Measurements from ENCODE around the gene ETF1. TPM values are rescaled to one million over a fixed set of nuclear protein-coding genes. Genes with fewer than 3 reads are reported as not detected.

Gene ETF1
- total and polyA plus RNA-seq, 9 of the 15 experiments (the other 6 are each of a cell fraction or from before 2014, with no cell fraction given) = 53.7 to 209 (median 164) TPM

DNA sequence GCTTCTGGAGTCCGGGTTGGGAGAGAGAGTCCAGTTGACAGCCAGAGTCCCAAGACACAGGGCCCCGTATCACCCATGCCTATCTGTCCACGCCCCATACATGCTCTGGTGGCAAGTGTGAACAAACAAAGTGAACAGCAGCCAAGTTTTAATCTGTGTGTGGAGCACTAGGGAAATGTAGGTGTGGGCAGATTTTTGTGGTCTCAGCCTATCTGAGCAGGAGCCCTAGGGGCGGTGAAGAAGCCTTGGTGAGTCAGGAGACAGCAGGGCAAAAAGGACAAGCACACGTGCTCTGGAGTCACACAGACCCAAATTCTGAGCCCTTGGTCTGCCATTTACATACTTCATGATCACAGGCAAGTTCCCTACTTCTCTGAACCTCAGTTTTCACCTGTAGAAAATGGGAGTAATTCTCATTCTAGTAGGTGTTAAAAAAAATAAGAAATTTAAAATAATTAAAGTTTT lies 54.5 kb downstream of the ETF1 start (continued):
- TF ChIP-seq ZNF639 (CRISPR knock-in tag; conservative IDR thresholded peaks at IDR 0.05 in 1 of 2, IDR thresholded peaks at IDR 0.05 in 1 of 2) (peak in 1 of 2 experiments; percentile 38; a peak in 2 of 4 replicates), MCM2 (IDR thresholded peaks at IDR 0.05; ENCODE audit: low read depth) (no peak), PTRF (tag; IDR thresholded peaks at IDR 0.05) (no peak), PHF20 (IDR thresholded peaks at IDR 0.05; ENCODE audit: partially characterized antibody) (no peak), HMG20A (CRISPR knock-in tag; conservative IDR thresholded peaks at IDR 0.05) (no peak), ZNF717 (CRISPR knock-in tag; IDR thresholded peaks at IDR 0.05) (no peak), FOXM1 (IDR thresholded peaks at IDR 0.05; ENCODE audit: low read depth) (no peak), FOXM1 (CRISPR knock-in tag; IDR thresholded peaks at IDR 0.05; ENCODE audit: low read depth) (no peak), SIX5 (IDR thresholded peaks at IDR 0.05; ENCODE audit: borderline replicate concordance in 1 of 2, insufficient read depth in 1 of 2, low read depth in 1 of 2, low read length in 2 of 2) (no peak), TEAD1 (CRISPR knock-in tag; IDR thresholded peaks at IDR 0.05) (peak in 1 of 2 experiments; percentile 65; a peak in 1 of 4 replicates), C11orf30 (IDR thresholded peaks at IDR 0.05; ENCODE audit: low read depth) (no peak), MAFF (IDR thresholded peaks at IDR 0.05; ENCODE audit: low read length) (peak; percentile 26; the same call in 1 of the 2 replicates), ZNF217 (CRISPR knock-in tag; IDR thresholded peaks at IDR 0.05) (no peak), NR2C1 (IDR thresholded peaks at IDR 0.05) (no peak), NR2C1 (tag; IDR thresholded peaks at IDR 0.05) (no peak), CHD4 (IDR thresholded peaks at IDR 0.05; ENCODE audit: insufficient read depth, insufficient replicate concordance, low read depth, low read length, poor library complexity, severe bottlenecking) (no peak), MEIS2 (IDR thresholded peaks at IDR 0.05; ENCODE audit: partially characterized antibody) (peak; percentile 23), MTA2 (IDR thresholded peaks at IDR 0.05; ENCODE audit: low read depth) (no peak), HDAC1 (IDR thresholded peaks at IDR 0.05) (no peak)
- TF ChIP-seq, protein P1, sequence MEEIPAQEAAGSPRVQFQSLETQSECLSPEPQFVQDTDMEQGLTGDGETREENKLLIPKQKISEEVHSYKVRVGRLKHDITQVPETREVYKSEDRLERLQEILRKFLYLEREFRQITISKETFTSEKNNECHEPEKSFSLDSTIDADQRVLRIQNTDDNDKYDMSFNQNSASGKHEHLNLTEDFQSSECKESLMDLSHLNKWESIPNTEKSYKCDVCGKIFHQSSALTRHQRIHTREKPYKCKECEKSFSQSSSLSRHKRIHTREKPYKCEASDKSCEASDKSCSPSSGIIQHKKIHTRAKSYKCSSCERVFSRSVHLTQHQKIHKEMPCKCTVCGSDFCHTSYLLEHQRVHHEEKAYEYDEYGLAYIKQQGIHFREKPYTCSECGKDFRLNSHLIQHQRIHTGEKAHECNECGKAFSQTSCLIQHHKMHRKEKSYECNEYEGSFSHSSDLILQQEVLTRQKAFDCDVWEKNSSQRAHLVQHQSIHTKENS (CRISPR knock-in tag; IDR thresholded peaks at IDR 0.05) = no peak
- TF ChIP-seq, protein P2, sequence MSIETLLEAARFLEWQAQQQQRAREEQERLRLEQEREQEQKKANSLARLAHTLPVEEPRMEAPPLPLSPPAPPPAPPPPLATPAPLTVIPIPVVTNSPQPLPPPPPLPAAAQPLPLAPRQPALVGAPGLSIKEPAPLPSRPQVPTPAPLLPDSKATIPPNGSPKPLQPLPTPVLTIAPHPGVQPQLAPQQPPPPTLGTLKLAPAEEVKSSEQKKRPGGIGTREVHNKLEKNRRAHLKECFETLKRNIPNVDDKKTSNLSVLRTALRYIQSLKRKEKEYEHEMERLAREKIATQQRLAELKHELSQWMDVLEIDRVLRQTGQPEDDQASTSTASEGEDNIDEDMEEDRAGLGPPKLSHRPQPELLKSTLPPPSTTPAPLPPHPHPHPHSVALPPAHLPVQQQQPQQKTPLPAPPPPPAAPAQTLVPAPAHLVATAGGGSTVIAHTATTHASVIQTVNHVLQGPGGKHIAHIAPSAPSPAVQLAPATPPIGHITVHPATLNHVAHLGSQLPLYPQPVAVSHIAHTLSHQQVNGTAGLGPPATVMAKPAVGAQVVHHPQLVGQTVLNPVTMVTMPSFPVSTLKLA (conservative IDR thresholded peaks at IDR 0.05) = peak; percentile 76 to 90
- TF ChIP-seq, protein P3, sequence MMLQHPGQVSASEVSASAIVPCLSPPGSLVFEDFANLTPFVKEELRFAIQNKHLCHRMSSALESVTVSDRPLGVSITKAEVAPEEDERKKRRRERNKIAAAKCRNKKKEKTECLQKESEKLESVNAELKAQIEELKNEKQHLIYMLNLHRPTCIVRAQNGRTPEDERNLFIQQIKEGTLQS (IDR thresholded peaks at IDR 0.05) = peak; percentile 59; the same call in 1 of the 2 replicates
- TF ChIP-seq, protein P3 (CRISPR knock-in tag; conservative IDR thresholded peaks at IDR 0.05) = no peak; the same call in 1 of the 2 replicates
